EH (cell line): Measurements from ENCODE around the gene SPDYE5.

Source experiments
- DNase-seq: peaks from one replicate; pipeline ENCODE4 v3.0.0-alpha.2; 2015; ENCODE audit warnings: low read depth

Gene SPDYE5

DNA sequence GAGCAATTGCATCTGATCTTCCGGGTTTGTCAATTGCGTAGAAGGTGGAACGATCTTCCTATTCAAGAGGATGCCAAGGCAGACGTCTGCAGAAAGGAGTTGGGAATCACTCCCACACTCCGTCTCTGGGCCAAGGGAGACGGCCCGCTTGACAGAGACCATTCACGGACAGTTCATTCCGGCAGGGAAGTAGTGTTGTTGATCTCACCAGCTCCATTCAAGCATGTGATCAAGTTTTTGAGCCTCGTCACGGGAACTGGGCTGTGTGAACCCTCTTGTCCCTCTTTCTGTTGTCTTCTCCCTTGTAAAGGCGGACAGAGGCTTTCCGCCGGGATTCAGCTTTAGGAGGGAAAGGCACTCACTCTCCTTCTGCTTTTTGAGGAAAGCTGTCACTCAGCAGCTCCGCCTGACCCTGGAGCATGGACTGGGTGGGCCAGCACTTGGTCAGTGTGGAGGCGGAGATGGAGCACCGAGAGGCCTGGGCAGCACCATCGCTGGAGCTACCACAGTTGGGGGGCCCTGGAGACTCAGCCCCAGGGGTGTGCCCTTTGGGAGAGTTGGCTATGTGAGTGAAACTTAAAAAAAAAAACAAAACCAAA is 44.9 kb downstream of the SPDYE5 start:
- DNase-seq = no peak

DNA sequence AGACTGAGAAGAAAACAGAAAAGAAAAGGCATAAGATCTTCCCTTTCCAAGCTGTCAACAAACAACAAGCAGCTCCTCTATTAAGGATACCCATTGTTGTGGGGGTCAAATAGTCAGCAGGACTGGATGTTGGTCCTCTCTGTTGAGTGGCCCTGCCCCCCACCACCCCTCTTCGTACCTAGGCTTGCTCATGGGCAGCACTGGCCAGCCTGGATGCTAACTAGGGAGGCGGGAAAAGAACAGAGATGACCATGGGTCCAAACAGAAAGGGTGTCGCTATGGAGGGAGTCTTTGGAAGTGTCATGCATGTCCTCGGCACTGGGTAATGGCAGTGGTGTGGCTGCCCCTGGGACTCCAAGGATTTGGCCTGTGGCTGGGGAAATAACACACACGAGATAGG is 45.6 kb downstream of the SPDYE5 start:
- no peak for DNase-seq

DNA sequence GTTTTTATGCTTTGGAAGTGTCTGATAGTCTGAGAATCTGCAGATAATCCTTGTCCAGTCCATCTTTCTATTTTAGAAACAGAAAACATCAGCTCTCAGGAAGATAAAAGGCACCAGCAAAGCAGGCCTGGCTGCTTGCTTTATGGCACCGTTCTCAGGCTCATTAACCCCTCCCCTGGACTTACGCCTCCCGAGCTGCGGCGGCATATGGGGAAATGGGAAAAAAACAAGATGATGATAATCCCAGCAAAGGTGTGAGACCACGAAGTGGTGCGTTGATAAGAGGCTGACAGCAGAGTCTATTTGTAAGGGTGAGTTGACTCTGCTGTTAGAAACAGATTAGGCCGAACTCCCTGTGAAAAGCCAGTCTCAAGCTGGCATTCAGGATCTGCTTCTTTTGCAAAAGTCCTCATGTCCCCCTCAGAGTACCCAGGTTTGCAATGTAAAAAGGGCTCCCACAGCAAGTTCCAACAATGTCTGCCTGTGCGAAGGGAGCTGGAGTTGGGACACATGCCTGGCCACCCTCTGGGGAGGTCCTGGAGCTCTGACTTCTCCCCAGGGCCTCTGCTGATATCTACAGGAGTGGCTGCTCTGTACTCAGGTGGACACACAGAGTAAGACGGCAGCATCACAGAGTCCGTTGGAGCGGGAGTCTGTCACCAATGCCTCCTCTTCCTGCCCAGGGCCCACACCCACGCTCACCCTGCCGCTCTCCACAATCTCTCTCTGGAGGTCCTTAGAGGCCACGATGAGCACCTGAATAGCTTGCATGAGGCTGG is 54.3 kb downstream of the SPDYE5 start:
- no peak for DNase-seq
